GM03348 (cell line): ENCODE results near the gene DNAI2.

ENCODE experiments used
- DNase-seq: peaks from one replicate; pipeline ENCODE4 v3.0.0; 2012; ENCODE audit warnings: low spot score

The DNAI2 gene

DNA sequence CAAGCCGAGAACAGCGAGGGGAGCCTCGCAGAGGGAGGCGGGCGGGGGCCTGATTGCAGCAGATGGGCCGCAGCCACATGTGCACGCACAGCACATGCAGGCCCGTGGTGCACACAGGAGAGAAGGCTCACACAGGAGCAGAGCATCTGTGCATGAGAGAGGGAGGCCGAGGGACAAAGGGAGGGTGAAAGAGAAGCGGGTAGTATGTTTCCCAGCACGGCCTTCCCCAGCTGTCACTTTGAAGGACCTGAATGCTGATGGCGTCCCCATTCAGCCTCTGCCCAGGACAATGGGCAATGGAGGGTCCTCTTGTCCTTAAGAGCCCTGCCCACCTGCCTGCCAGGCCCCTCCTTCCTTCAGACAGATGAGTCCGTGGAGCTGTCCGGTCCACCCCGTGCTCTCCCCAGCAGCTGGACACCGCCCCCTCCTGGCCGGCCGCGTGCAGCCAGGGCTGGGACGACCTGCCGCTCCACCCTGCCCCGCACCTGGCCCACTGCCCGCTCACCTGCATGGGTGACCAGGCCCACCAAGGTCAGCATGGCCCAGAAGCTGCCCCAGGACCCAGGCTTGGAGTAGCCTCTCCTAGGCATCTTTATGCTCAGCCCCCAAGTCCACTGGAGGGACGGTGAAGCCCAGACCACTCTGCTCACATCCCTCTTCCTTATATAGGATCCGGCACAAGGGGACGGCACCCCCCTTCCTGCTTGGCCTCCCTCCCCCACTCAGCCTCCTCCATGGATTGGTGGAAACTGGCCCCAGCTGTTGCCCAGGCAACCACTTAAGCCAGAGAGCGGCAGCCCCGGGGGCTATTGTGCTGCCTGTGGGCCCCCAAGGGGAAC is 87.4 kb downstream of the DNAI2 start, which contains the start of gene BTBD17:
TSS of gene BTBD17 (minus strand) at position 639 of the 839 bp plus-strand sequence. CDS start at position 590, 49 bp downstream.
- peak; percentile 71 for DNase-seq

DNA sequence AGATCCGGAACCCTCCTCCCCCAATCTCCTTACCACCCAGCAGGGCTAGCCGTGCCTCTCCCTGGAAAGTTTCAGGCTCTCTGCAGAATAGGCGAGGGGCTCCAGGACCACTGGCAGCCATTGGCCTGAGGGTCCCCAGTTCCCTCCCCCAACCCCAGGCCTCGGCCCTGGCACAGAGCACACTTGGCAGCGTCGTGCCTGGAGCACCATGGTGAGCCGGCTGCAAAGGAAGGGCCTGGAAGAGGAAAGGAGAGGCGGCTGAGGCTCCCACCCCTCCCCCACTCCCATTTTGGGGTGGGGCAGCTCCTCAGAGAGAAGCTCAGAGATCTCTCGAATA is 88.0 kb downstream of the DNAI2 start:
- DNase-seq: no peak

DNA sequence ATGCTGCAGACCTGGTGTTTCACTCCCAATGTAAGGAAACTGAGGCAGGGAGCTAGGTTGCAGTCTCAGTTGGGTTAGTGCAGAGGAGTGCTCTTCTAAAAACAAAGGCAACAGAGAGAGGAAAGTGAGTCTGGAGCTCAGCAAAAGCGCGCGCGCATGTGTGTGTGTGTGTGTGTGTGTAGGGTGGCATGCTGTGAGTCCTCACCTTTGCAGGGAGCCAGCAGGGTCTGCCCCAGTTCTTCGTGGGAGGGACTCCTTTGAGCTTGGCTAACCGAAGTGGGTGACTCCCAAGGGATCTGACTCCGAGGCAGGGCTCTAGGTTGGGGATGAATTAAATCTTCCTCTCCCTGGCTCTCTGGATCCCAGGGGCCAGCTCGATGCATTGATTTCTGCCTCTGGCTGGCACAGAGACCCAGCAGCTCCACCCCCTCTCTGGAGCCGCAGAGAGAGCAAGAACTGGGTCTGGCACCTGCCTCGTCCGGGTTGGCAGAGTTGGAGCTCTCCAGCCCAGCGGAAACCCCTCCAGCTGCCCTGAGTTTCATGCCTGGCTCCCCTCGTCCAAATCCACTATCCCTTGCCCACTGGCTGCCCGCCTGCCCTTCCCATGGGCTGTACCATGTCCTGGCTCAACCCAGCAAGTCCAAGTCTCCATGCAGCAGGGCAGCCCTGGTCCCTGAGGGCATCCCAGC is 88.9 kb downstream of the DNAI2 start:
- no peak for DNase-seq
